SK-N-SH treated with all-trans-retinoic acid at 6 μM for 48 hours (cell line): ENCODE measurements around the gene C20orf96.

Experiments used
- CSDC2 ChIP-seq: fragments of 250-450 bp; sonication (Bioruptor Pico); IDR thresholded peaks from 2 replicates; pipeline ENCODE4 v1.5.0; 2020; ENCODE audit warnings: mild to moderate bottlenecking, moderate library complexity
- ISL1 ChIP-seq: fragments of 250-450 bp; sonication (Bioruptor Pico); IDR thresholded peaks from 2 replicates; pipeline ENCODE4 v2.1.2; 2022; ENCODE audit warnings: mild to moderate bottlenecking, moderate library complexity
- ZNF565 ChIP-seq: fragments of 450-650 bp; formaldehyde crosslinking; conservative IDR thresholded peaks from 2 replicates; pipeline ENCODE4 v1.5.0; 2020; ENCODE audit warnings: low read depth, mild to moderate bottlenecking, moderate library complexity
- ZNF8 ChIP-seq: fragments of 450-650 bp; formaldehyde crosslinking; IDR thresholded peaks from 2 replicates; pipeline ENCODE4 v1.5.0; 2020; ENCODE audit warnings: mild to moderate bottlenecking, moderate library complexity
- TF ChIP-seq, protein P1 (sequence below): fragments of 250-450 bp; sonication (Bioruptor Pico); IDR thresholded peaks from 2 replicates; pipeline ENCODE4 v1.8.0; 2021; ENCODE audit warnings: low read depth, mild to moderate bottlenecking, moderate library complexity, borderline replicate concordance

DNA sequence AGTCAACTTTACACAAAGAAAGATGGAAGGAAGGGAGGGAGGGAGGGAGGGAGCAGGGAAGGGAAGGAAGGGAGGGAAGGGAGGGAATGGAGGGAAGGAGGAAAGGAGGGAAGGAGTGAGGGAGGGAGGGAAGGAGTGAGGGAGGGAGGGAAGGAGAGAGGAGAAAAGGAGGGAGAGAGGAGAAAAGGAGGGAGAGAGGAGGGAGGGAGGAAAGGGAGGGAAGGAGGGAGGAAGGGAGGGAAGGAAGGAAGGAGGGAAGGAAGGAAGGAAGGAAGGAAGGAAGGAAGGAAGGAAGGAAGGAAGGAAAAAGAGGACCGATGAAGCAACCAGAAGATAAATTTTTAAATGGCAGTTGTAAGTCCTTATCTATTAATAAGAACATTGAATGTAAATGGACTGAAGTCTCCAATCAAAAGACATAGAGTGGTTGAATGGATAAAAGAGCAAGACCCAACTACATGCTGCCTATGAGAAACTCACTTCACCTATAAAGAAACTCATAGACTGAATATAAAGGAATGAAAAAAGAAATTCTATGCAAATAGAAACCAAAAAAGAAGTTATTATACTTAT is 69.2 kb downstream of the C20orf96 start:
- TF ChIP-seq ZNF565 (CRISPR knock-in tag) (no peak), CSDC2 (CRISPR knock-in tag) (no peak), ZNF8 (no peak), ISL1 (no peak)
- TF ChIP-seq, protein P1, sequence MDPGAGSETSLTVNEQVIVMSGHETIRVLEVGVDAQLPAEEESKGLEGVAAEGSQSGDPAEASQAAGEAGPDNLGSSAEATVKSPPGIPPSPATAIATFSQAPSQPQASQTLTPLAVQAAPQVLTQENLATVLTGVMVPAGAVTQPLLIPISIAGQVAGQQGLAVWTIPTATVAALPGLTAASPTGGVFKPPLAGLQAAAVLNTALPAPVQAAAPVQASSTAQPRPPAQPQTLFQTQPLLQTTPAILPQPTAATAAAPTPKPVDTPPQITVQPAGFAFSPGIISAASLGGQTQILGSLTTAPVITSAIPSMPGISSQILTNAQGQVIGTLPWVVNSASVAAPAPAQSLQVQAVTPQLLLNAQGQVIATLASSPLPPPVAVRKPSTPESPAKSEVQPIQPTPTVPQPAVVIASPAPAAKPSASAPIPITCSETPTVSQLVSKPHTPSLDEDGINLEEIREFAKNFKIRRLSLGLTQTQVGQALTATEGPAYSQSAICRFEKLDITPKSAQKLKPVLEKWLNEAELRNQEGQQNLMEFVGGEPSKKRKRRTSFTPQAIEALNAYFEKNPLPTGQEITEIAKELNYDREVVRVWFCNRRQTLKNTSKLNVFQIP (CRISPR knock-in tag) = no peak
